PFSK-1 (cell line): ENCODE data around the gene SH3BP5.

Source experiments
- FOXP2 ChIP-seq: optimal IDR thresholded peaks from 2 replicates; pipeline ENCODE3; 2011; ENCODE audit warnings: borderline replicate concordance, control low read depth, inconsistent platforms; ENCODE audit not compliant: insufficient read depth; ENCODE audit errors: extremely low read length, extremely low read depth
- POLR2AphosphoS5 ChIP-seq: IDR thresholded peaks from 2 replicates; pipeline ENCODE4 v1.6.1; 2012; ENCODE audit warnings: low read depth, mild to moderate bottlenecking, control low read depth, low read length, moderate library complexity
- REST ChIP-seq, 2 experiments: IDR thresholded peaks; 2 replicates each; pipeline versions ENCODE4 v1.6.1 to v1.8.0; 2011 to 2012; ENCODE audit warnings: low read depth in 2 of 2, low read length in 2 of 2, control low read depth in 1 of 2, inconsistent platforms in 1 of 2, mild to moderate bottlenecking in 1 of 2, moderate library complexity in 1 of 2; ENCODE audit not compliant: insufficient read depth in 1 of 2
- SIN3A ChIP-seq: IDR thresholded peaks from 2 replicates; pipeline ENCODE4 v1.6.1; 2012; ENCODE audit warnings: mild to moderate bottlenecking, low read length, moderate library complexity, borderline replicate concordance; ENCODE audit not compliant: insufficient read depth
- TAF1 ChIP-seq: IDR thresholded peaks from 2 replicates; pipeline ENCODE4 v1.6.1; 2012; ENCODE audit warnings: low read length, control low read depth, borderline replicate concordance; ENCODE audit not compliant: insufficient read depth

Gene SH3BP5

GRCh38 chr3:15315003-15315402 is 17.4 kb downstream of the SH3BP5 start:
- TF ChIP-seq REST (IDR thresholded peaks at IDR 0.05; ENCODE audit: insufficient read depth in 1 of 2, low read depth in 2 of 2, low read length in 2 of 2) (no peak), SIN3A (no peak), POLR2AphosphoS5 (no peak)

GRCh38 chr3:15314276-15314675 is 18.1 kb downstream of the SH3BP5 start:
- no peak for TF ChIP-seq POLR2AphosphoS5

- TF ChIP-seq REST (IDR thresholded peaks at IDR 0.05; ENCODE audit: insufficient read depth in 1 of 2, low read depth in 2 of 2, low read length in 2 of 2) (no peak), SIN3A (no peak), POLR2AphosphoS5 (no peak), FOXP2 (no peak), TAF1 (no peak)
Measured at GRCh38 chr3:15313461-15313860, 18.9 kb downstream of the SH3BP5 start.

- TF ChIP-seq SIN3A (no peak), FOXP2 (no peak), TAF1 (no peak), POLR2AphosphoS5 (no peak)
Measured at GRCh38 chr3:15312550-15312949, 19.8 kb downstream of the SH3BP5 start.

GRCh38 chr3:15310491-15311370 is 21.7 kb downstream of the SH3BP5 start:
- TF ChIP-seq REST (IDR thresholded peaks at IDR 0.05; ENCODE audit: insufficient read depth in 1 of 2, low read depth in 2 of 2, low read length in 2 of 2), result no peak
- TF ChIP-seq SIN3A, result no peak
- no peak for TF ChIP-seq TAF1
- TF ChIP-seq FOXP2, result no peak
- no peak for TF ChIP-seq POLR2AphosphoS5

- TF ChIP-seq TAF1, result no peak
- TF ChIP-seq REST (IDR thresholded peaks at IDR 0.05; ENCODE audit: insufficient read depth in 1 of 2, low read depth in 2 of 2, low read length in 2 of 2), result no peak
- no peak for TF ChIP-seq SIN3A
- no peak for TF ChIP-seq POLR2AphosphoS5
- no peak for TF ChIP-seq FOXP2
Measured at GRCh38 chr3:15309662-15310335, 22.6 kb downstream of the SH3BP5 start.
